WERI-Rb-1 (cell line): ENCODE results near the gene ARHGAP22.

Experiments used
- DNase-seq: peaks from one replicate; pipeline ENCODE4 v3.0.0-alpha.2; 2020
- H3K27ac ChIP-seq: fragments of 250-450 bp; sonication (Bioruptor Pico); 2 replicates; pipeline ENCODE4 v1.5.1; 2020; ENCODE audit warnings: mild to moderate bottlenecking, moderate library complexity
- H3K27me3 ChIP-seq: fragments of 250-450 bp; sonication (Bioruptor Pico); 2 replicates; pipeline ENCODE4 v1.5.1; 2021; ENCODE audit warnings: mild to moderate bottlenecking, low read depth, moderate library complexity; ENCODE audit not compliant: insufficient read depth, severe bottlenecking
- H3K36me3 ChIP-seq: fragments of 250-450 bp; sonication (Bioruptor Pico); 2 replicates; pipeline ENCODE4 v1.5.1; 2020; ENCODE audit warnings: mild to moderate bottlenecking, moderate library complexity
- H3K4me3 ChIP-seq: 2 replicates; pipeline ENCODE4 v1.5.1; 2011; ENCODE audit warnings: low read depth, mild to moderate bottlenecking, control low read depth, low read length
- H3K9me3 ChIP-seq: fragments of 250-450 bp; sonication (Bioruptor Pico); 2 replicates; pipeline ENCODE4 v1.5.1; 2021; ENCODE audit warnings: mild to moderate bottlenecking, moderate library complexity; ENCODE audit not compliant: severe bottlenecking
- TF ChIP-seq, protein P1 (sequence below): IDR thresholded peaks from 2 replicates; pipeline ENCODE4 v1.5.1; 2011; ENCODE audit warnings: low read depth, mild to moderate bottlenecking, control low read depth, inconsistent platforms, low read length

Gene ARHGAP22

GRCh38 chr10:48516911-48517310 is 88.0 kb downstream of the ARHGAP22 start:
- TF ChIP-seq, protein P1, sequence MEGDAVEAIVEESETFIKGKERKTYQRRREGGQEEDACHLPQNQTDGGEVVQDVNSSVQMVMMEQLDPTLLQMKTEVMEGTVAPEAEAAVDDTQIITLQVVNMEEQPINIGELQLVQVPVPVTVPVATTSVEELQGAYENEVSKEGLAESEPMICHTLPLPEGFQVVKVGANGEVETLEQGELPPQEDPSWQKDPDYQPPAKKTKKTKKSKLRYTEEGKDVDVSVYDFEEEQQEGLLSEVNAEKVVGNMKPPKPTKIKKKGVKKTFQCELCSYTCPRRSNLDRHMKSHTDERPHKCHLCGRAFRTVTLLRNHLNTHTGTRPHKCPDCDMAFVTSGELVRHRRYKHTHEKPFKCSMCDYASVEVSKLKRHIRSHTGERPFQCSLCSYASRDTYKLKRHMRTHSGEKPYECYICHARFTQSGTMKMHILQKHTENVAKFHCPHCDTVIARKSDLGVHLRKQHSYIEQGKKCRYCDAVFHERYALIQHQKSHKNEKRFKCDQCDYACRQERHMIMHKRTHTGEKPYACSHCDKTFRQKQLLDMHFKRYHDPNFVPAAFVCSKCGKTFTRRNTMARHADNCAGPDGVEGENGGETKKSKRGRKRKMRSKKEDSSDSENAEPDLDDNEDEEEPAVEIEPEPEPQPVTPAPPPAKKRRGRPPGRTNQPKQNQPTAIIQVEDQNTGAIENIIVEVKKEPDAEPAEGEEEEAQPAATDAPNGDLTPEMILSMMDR, result no peak
- Histone ChIP-seq H3K27me3 (no peaks in the 10 kb centered on the region), H3K27ac (no peak overlapping the region), H3K36me3 (no peaks in the 10 kb centered on the region), H3K4me3 (no peak overlapping the region), H3K9me3 (no peaks in the 10 kb centered on the region)
- no peak for DNase-seq

DNA sequence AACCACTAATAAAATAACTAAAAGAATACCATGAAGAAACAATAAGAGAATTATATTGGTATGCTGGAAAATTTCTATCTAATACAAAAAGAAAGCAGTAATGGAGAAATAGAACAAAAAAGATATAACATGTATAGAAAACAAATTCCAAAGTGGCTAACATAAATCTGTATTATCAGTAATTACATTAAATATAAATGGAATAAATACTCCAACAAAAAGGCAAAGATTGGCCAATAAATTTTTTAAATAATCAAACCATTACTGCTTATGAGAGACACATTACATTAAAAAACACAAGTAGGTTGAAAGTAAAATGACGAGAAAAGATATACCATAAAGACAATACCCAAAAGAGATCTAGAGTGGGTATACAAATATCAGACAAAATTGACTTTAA is 90.0 kb downstream of the ARHGAP22 start:
- Histone ChIP-seq H3K4me3 (no peak overlapping the region), H3K27ac (no peak overlapping the region), H3K36me3 (no peaks in the 10 kb centered on the region), H3K27me3 (no peaks in the 10 kb centered on the region), H3K9me3 (no peaks in the 10 kb centered on the region)
- TF ChIP-seq, protein P1, result no peak
- DNase-seq, result no peak

- TF ChIP-seq, protein P1, result no peak
- H3K4me3 ChIP-seq, result no peak overlapping the region
- no peaks in the 10 kb centered on the region for H3K36me3 ChIP-seq
- DNase-seq, result no peak
- H3K9me3 ChIP-seq, result no peaks in the 10 kb centered on the region
- no peak overlapping the region for H3K27ac ChIP-seq
- H3K27me3 ChIP-seq, result no peaks in the 10 kb centered on the region
Measured at GRCh38 chr10:48514255-48514654, 90.6 kb downstream of the ARHGAP22 start.

GRCh38 chr10:48512861-48513260 is 92.0 kb downstream of the ARHGAP22 start:
- Histone ChIP-seq H3K4me3 (no peak overlapping the region), H3K27me3 (no peaks in the 10 kb centered on the region)
- TF ChIP-seq, protein P1, result no peak

GRCh38 chr10:48511875-48512231 is 93.0 kb downstream of the ARHGAP22 start:
- no peaks in the 10 kb centered on the region for H3K9me3 ChIP-seq
- TF ChIP-seq, protein P1, result no peak
- DNase-seq, result peak; percentile 1
- no peak overlapping the region for H3K4me3 ChIP-seq
- H3K36me3 ChIP-seq, result no peaks in the 10 kb centered on the region
- H3K27ac ChIP-seq, result no peak overlapping the region
- H3K27me3 ChIP-seq, result no peaks in the 10 kb centered on the region

More at GRCh38 chr10:48512861-48513260, 92.0 kb downstream of the ARHGAP22 start:
- no peaks in the 10 kb centered on the region for H3K9me3 ChIP-seq
- no peaks in the 10 kb centered on the region for H3K36me3 ChIP-seq
- no peak overlapping the region for H3K27ac ChIP-seq
- DNase-seq, result no peak

DNA sequence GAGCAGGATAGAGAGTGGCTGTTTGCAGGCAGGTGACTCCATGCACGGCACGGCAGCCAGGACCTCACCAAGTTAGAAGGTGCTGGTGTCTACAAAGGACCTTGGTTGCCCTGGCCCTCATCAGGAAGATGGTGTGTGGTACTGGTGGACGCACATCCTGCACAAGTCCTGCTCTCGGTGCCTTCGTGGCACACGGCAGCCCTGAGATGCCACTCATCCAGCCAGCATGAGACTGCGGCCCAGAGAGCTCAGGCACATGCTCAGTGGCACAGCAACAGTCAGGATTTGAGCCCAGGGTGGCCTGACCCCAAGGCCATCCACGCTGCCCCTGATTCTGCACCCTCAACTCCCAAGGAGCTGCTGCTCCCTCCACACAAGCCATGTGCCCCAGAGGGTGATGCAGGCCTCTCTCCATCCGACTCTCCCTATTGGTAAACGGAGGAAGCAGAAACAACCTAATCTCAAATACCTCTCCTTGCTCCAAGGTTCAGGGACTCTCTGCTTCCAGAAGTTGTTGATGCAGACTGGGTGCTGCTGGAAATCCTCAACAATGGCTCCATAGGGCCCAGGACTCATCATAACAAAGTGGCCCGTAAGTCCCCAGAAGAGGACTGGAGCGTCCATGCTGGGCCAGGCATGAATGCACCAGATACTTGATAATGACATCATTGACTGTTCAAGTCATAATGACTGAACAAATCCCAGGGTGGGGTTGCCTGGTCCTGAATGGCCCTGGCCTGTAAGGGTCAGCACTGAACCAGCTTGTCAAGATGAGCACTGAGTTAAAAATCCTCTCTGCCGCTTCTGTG is 93.6 kb downstream of the ARHGAP22 start:
- Histone ChIP-seq H3K9me3 (no peaks in the 10 kb centered on the region), H3K36me3 (no peaks in the 10 kb centered on the region), H3K4me3 (no peak overlapping the region), H3K27ac (no peak overlapping the region), H3K27me3 (no peaks in the 10 kb centered on the region)
- DNase-seq, result no peak
- TF ChIP-seq, protein P1, result no peak
